ENCODE measurements around the gene WDTC1. TPM values are rescaled to one million over a fixed set of nuclear protein-coding genes. Genes with fewer than 3 reads are reported as not detected.

The WDTC1 gene
- total and polyA plus RNA-seq, 2 of the 8 experiments (the other 6 are each of a cell fraction or from before 2014, with no cell fraction given) = 7.5 to 18.7 TPM

DNA sequence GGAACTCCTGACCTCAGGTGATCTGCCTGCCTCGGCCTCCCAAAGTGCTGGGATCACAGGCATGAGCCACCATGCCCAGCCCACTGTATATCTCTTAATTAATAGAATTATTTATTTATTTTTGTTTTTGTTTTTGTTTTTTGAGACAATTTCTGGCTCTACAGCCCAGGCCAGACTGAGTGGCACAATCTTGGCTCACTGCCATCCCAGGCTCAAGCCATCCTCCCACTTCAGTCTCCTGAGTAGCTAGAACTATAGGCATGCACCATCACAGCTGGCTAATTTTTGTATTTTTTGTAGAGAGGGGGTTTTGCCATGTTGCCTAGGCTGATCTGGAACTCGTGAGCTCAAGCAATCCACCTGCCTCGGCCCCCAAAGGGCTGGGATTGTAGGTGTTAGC, 15.7 kb upstream of the WDTC1 start (continued):
- TF ChIP-seq, protein P1, sequence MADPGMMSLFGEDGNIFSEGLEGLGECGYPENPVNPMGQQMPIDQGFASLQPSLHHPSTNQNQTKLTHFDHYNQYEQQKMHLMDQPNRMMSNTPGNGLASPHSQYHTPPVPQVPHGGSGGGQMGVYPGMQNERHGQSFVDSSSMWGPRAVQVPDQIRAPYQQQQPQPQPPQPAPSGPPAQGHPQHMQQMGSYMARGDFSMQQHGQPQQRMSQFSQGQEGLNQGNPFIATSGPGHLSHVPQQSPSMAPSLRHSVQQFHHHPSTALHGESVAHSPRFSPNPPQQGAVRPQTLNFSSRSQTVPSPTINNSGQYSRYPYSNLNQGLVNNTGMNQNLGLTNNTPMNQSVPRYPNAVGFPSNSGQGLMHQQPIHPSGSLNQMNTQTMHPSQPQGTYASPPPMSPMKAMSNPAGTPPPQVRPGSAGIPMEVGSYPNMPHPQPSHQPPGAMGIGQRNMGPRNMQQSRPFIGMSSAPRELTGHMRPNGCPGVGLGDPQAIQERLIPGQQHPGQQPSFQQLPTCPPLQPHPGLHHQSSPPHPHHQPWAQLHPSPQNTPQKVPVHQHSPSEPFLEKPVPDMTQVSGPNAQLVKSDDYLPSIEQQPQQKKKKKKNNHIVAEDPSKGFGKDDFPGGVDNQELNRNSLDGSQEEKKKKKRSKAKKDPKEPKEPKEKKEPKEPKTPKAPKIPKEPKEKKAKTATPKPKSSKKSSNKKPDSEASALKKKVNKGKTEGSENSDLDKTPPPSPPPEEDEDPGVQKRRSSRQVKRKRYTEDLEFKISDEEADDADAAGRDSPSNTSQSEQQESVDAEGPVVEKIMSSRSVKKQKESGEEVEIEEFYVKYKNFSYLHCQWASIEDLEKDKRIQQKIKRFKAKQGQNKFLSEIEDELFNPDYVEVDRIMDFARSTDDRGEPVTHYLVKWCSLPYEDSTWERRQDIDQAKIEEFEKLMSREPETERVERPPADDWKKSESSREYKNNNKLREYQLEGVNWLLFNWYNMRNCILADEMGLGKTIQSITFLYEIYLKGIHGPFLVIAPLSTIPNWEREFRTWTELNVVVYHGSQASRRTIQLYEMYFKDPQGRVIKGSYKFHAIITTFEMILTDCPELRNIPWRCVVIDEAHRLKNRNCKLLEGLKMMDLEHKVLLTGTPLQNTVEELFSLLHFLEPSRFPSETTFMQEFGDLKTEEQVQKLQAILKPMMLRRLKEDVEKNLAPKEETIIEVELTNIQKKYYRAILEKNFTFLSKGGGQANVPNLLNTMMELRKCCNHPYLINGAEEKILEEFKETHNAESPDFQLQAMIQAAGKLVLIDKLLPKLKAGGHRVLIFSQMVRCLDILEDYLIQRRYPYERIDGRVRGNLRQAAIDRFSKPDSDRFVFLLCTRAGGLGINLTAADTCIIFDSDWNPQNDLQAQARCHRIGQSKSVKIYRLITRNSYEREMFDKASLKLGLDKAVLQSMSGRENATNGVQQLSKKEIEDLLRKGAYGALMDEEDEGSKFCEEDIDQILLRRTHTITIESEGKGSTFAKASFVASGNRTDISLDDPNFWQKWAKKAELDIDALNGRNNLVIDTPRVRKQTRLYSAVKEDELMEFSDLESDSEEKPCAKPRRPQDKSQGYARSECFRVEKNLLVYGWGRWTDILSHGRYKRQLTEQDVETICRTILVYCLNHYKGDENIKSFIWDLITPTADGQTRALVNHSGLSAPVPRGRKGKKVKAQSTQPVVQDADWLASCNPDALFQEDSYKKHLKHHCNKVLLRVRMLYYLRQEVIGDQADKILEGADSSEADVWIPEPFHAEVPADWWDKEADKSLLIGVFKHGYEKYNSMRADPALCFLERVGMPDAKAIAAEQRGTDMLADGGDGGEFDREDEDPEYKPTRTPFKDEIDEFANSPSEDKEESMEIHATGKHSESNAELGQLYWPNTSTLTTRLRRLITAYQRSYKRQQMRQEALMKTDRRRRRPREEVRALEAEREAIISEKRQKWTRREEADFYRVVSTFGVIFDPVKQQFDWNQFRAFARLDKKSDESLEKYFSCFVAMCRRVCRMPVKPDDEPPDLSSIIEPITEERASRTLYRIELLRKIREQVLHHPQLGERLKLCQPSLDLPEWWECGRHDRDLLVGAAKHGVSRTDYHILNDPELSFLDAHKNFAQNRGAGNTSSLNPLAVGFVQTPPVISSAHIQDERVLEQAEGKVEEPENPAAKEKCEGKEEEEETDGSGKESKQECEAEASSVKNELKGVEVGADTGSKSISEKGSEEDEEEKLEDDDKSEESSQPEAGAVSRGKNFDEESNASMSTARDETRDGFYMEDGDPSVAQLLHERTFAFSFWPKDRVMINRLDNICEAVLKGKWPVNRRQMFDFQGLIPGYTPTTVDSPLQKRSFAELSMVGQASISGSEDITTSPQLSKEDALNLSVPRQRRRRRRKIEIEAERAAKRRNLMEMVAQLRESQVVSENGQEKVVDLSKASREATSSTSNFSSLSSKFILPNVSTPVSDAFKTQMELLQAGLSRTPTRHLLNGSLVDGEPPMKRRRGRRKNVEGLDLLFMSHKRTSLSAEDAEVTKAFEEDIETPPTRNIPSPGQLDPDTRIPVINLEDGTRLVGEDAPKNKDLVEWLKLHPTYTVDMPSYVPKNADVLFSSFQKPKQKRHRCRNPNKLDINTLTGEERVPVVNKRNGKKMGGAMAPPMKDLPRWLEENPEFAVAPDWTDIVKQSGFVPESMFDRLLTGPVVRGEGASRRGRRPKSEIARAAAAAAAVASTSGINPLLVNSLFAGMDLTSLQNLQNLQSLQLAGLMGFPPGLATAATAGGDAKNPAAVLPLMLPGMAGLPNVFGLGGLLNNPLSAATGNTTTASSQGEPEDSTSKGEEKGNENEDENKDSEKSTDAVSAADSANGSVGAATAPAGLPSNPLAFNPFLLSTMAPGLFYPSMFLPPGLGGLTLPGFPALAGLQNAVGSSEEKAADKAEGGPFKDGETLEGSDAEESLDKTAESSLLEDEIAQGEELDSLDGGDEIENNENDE (IDR thresholded peaks at IDR 0.05; ENCODE audit: insufficient replicate concordance, low read length) = no peak
- TF ChIP-seq SRF (IDR thresholded peaks at IDR 0.05; ENCODE audit: low read depth, low read length) = no peak
- TF ChIP-seq BCL11A (IDR thresholded peaks at IDR 0.05; ENCODE audit: low read depth in 2 of 2, low read length in 2 of 2) = no peak
